CD14-positive monocyte (primary cell): ENCODE results near the gene OR5AC2. TPM values are rescaled to one million over a fixed set of nuclear protein-coding genes. Genes with fewer than 3 reads are reported as not detected.

ENCODE experiments used
- DNase-seq, 3 donors: peaks; one replicate each; pipeline ENCODE4 v3.0.0-alpha.2; 2011 to 2022
- H2AFZ ChIP-seq: 2 replicates; pipeline ENCODE4 v1.6.0; 2012; ENCODE audit warnings: mild to moderate bottlenecking, low read depth, low read length, inconsistent platforms; ENCODE audit not compliant: insufficient read depth, poor library complexity, severe bottlenecking
- H3K27ac ChIP-seq, 2 donors: 1 replicate in 1 of 2; 2 replicates in 1 of 2; pipeline ENCODE4 v1.5.1; 2012 to 2013; ENCODE audit warnings: low read length in 2 of 2, control low read depth in 1 of 2, inconsistent platforms in 1 of 2, low read depth in 1 of 2, mild to moderate bottlenecking in 1 of 2
- H3K27me3 ChIP-seq, 2 donors: one replicate each; pipeline versions ENCODE4 v1.6.0 to v1.6.1; 2011 to 2013; ENCODE audit warnings: low read length in 2 of 2; ENCODE audit not compliant: control insufficient read depth in 2 of 2, insufficient read depth in 2 of 2
- H3K36me3 ChIP-seq, 2 donors: replicated peaks in 1 of 2; 1 replicate in 1 of 2; 2 replicates in 1 of 2; pipeline versions ENCODE4 v1.5.1 to v1.6.1; 2012 to 2013; ENCODE audit warnings: low read length in 2 of 2, control low read depth in 1 of 2, inconsistent platforms in 1 of 2, mild to moderate bottlenecking in 1 of 2; ENCODE audit not compliant: insufficient read depth in 2 of 2, control insufficient read depth in 1 of 2
- H3K4me1 ChIP-seq, 2 donors: 1 replicate in 1 of 2; 2 replicates in 1 of 2; pipeline versions ENCODE4 v1.5.1 to v1.6.1; 2012 to 2013; ENCODE audit warnings: low read length in 2 of 2, control low read depth in 1 of 2, inconsistent platforms in 1 of 2, mild to moderate bottlenecking in 1 of 2, moderate library complexity in 1 of 2; ENCODE audit not compliant: insufficient read depth in 2 of 2, control insufficient read depth in 1 of 2
- H3K4me2 ChIP-seq: replicated peaks from 2 replicates; pipeline ENCODE3; 2012; ENCODE audit warnings: low read length, moderate library complexity, mild to moderate bottlenecking; ENCODE audit not compliant: poor library complexity, severe bottlenecking; ENCODE audit errors: extremely low read depth
- H3K4me3 ChIP-seq, 3 experiments: fragments of 200-600 bp in 1 of 3; sonication (generic) in 1 of 3; replicated peaks in 1 of 3; 1 replicate in 2 of 3; 2 replicates in 1 of 3; pipeline ENCODE4 v1.5.1; 2011 to 2013; ENCODE audit warnings: low read length in 3 of 3, mild to moderate bottlenecking in 3 of 3, control low read depth in 2 of 3, low read depth in 2 of 3, inconsistent platforms in 1 of 3, moderate library complexity in 1 of 3
- H3K79me2 ChIP-seq: 2 replicates; pipeline ENCODE4 v1.6.0; 2012; ENCODE audit warnings: mild to moderate bottlenecking, control low read depth, inconsistent platforms, low read length, moderate library complexity; ENCODE audit not compliant: insufficient read depth
- H3K9ac ChIP-seq: 2 replicates; pipeline ENCODE4 v1.6.0; 2017; ENCODE audit warnings: low read length, mild to moderate bottlenecking; ENCODE audit not compliant: insufficient read depth, poor library complexity, severe bottlenecking
- H3K9me3 ChIP-seq, 2 donors: replicated peaks in 1 of 2; 1 replicate in 1 of 2; 2 replicates in 1 of 2; pipeline versions ENCODE4 v1.5.1 to v1.6.1; 2012 to 2013; ENCODE audit warnings: low read length in 2 of 2, control low read depth in 1 of 2; ENCODE audit not compliant: control insufficient read depth in 1 of 2, insufficient read depth in 1 of 2
- H4K20me1 ChIP-seq: 2 replicates; pipeline ENCODE4 v1.6.0; 2012; ENCODE audit warnings: mild to moderate bottlenecking, low read length, control low read depth, moderate library complexity; ENCODE audit not compliant: insufficient read depth
- H3K27ac Mint-ChIP-seq, 7 donors: one replicate each; pipeline ENCODE4 v1.8.0; 2020; ENCODE audit warnings: mild to moderate bottlenecking in 7 of 7, mixed read lengths in 7 of 7, moderate library complexity in 6 of 7, inconsistent platforms in 2 of 7
- H3K27me3 Mint-ChIP-seq, 3 donors: one replicate each; pipeline ENCODE4 v1.8.0; 2021 to 2022; ENCODE audit warnings: low read depth in 3 of 3, mild to moderate bottlenecking in 3 of 3, mixed read lengths in 3 of 3, moderate library complexity in 3 of 3, inconsistent platforms in 1 of 3
- H3K36me3 Mint-ChIP-seq, 2 donors: one replicate each; pipeline ENCODE4 v1.8.0; 2020; ENCODE audit warnings: mixed read lengths in 2 of 2, inconsistent platforms in 1 of 2, mild to moderate bottlenecking in 1 of 2
- H3K4me1 Mint-ChIP-seq: one replicate; pipeline ENCODE4 v1.8.0; 2020; ENCODE audit warnings: mild to moderate bottlenecking, mixed read lengths
- H3K4me3 Mint-ChIP-seq, 2 donors: one replicate each; pipeline ENCODE4 v1.8.0; 2020; ENCODE audit warnings: mild to moderate bottlenecking in 2 of 2, mixed read lengths in 2 of 2, moderate library complexity in 1 of 2
- H3K9me3 Mint-ChIP-seq, 7 donors: one replicate each; pipeline ENCODE4 v1.8.0; 2020 to 2022; ENCODE audit warnings: mixed read lengths in 7 of 7, mild to moderate bottlenecking in 6 of 7, moderate library complexity in 6 of 7, inconsistent platforms in 2 of 7
- WGBS: methylation state at CpG from one replicate; pipeline ENCODE4 v1.1.5; 2013; ENCODE audit warnings: missing lambda C conversion rate; ENCODE audit not compliant: insufficient coverage; 5-methylcytosine and 5-hydroxymethylcytosine counted together
- intact Hi-C, 2 donors: fragments of 100-400 bp; cut with micrococcal nuclease; formaldehyde crosslinking; loops; one replicate each; pipeline versions ENCODE4 v1.15.0 to v1.15.1; 2023
- polyA plus RNA-seq, 3 donors: library from polyadenylated mRNA; depleted of rRNA in 1 of 3; unstranded in 2 of 3; stranded (reverse) in 1 of 3; fragments of 300-500 nt in 2 of 3; fragments of >200 nt in 1 of 3; fragmentation: Illumina TruSeq in 2 of 3; gene quantifications; 1 replicate in 2 of 3; 2 replicates in 1 of 3; pipeline ENCODE4 v1.2.3, GENCODE V29; 2012 to 2021
- TF ChIP-seq, protein P1 (sequence below): fragments of 200-600 bp; IDR thresholded peaks from one replicate; pipeline ENCODE4 v1.8.0; 2022; ENCODE audit warnings: antibody characterized with exemption, mild to moderate bottlenecking

OR5AC2 gene
- polyA plus RNA-seq, 3 donors, result not detected

DNA sequence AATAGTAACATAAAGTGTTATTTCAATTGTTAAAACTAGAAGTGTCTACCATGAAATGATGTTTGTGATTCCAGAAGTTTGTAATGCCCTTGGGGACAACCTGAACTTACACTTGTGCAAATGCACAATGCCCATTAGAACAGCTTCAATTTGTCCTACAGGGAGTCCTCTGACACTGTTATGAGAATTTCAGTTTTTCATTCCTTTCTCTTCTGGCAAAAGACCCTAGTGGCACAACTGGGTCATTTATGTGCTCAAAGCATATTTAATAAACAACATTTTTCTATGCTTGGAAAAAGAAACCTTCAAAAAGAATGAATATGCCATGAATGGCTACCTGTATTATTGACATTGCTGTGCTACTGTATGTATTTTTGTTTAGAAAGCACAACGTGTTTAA, 43.4 kb downstream of the OR5AC2 start, which contains the start of gene OR5H1:
TSS of gene OR5H1 (plus strand) at position 301 of the 400 bp plus-strand sequence. CDS start 1,977 bp downstream, outside the sequence.
- no peaks in the 10 kb centered on the region for H3K36me3 Mint-ChIP-seq
- peaks cover 2 to 8% (median 6%) of the 10 kb centered on the region in 7 donors for H3K9me3 Mint-ChIP-seq
- no CpG with 5 or more reads among the region's 1 CpG for WGBS
- no peak within 1 kb of the TSS for H3K4me3 Mint-ChIP-seq
- DNase-seq, result no peak
- H3K27ac Mint-ChIP-seq, result no peak within 1 kb of the TSS
- H3K36me3 ChIP-seq, result no peaks in the 10 kb centered on the region
- H3K27me3 Mint-ChIP-seq, result peaks cover 0 to 2% (median 0%) of the 10 kb centered on the region in 3 donors
- TF ChIP-seq, protein P1, sequence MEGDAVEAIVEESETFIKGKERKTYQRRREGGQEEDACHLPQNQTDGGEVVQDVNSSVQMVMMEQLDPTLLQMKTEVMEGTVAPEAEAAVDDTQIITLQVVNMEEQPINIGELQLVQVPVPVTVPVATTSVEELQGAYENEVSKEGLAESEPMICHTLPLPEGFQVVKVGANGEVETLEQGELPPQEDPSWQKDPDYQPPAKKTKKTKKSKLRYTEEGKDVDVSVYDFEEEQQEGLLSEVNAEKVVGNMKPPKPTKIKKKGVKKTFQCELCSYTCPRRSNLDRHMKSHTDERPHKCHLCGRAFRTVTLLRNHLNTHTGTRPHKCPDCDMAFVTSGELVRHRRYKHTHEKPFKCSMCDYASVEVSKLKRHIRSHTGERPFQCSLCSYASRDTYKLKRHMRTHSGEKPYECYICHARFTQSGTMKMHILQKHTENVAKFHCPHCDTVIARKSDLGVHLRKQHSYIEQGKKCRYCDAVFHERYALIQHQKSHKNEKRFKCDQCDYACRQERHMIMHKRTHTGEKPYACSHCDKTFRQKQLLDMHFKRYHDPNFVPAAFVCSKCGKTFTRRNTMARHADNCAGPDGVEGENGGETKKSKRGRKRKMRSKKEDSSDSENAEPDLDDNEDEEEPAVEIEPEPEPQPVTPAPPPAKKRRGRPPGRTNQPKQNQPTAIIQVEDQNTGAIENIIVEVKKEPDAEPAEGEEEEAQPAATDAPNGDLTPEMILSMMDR, result no peak
- H3K27ac ChIP-seq, result no peak within 1 kb of the TSS
- intact Hi-C loops, result no loop called here
- H3K27me3 ChIP-seq, result no peaks in the 10 kb centered on the region
- H3K4me1 Mint-ChIP-seq, result no peaks in the 10 kb centered on the region
- H3K79me2 ChIP-seq, result no peaks in the 10 kb centered on the region
- no peaks in the 10 kb centered on the region for H3K4me1 ChIP-seq
- H3K9ac ChIP-seq, result no peak within 1 kb of the TSS
- H4K20me1 ChIP-seq, result no peaks in the 10 kb centered on the region
- H3K9me3 ChIP-seq, result peaks cover 0 to 5% of the 10 kb centered on the region in 2 donors
- no peak within 1 kb of the TSS for H2AFZ ChIP-seq
- no peak within 1 kb of the TSS for H3K4me3 ChIP-seq
- no peak within 1 kb of the TSS for H3K4me2 ChIP-seq

DNA sequence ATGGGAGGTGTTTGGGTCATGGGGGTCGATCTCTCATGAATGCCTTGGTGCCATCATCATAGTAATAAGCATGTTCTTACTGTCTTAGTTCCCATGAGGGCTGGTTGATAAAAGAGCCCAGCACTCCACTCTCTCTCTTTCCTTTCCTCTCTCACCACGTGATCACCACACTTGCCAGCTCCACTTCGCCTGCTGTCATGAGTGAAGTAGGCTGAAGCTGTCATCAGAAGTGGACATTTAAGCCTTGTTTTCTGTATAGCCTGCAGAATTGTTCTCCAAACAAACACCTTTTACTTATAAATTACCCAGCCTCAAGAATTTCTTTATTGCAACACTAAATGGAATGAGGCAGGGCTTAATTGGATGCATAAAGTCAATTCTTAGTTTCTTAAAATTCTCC, 49.7 kb downstream of the OR5AC2 start:
- Histone ChIP-seq H3K27ac (no peak overlapping the region), H3K4me1 (no peaks in the 10 kb centered on the region), H4K20me1 (no peaks in the 10 kb centered on the region), H3K4me3 (no peak overlapping the region), H2AFZ (no peak overlapping the region), H3K9ac (no peak overlapping the region), H3K36me3 (no peaks in the 10 kb centered on the region), H3K9me3 (no peaks in the 10 kb centered on the region), H3K27me3 (no peaks in the 10 kb centered on the region), H3K79me2 (no peaks in the 10 kb centered on the region), H3K4me2 (no peak overlapping the region)
- DNase-seq, result no peak
- intact Hi-C loops, result no loop called here
- TF ChIP-seq, protein P1, result no peak
- no peaks in the 10 kb centered on the region for H3K36me3 Mint-ChIP-seq
- H3K27ac Mint-ChIP-seq, result no peak overlapping the region
- H3K4me3 Mint-ChIP-seq, result no peak overlapping the region
- H3K9me3 Mint-ChIP-seq, result peaks cover 0 to 4% (median 1%) of the 10 kb centered on the region in 7 donors
- H3K4me1 Mint-ChIP-seq, result no peaks in the 10 kb centered on the region
- peaks cover 0 to 2% (median 0%) of the 10 kb centered on the region in 3 donors for H3K27me3 Mint-ChIP-seq
- WGBS, result no CpG with 5 or more reads among the region's 3 CpGs

Other genes starting within 250 kb of the OR5AC2 start
- 10 to 100 TPM; 15.3 to 18.7 (median 18.3) TPM for gene RIOX2, start 114.7 kb upstream of the OR5AC2 start, polyA plus RNA-seq
- not detected for gene GABRR3, start 51.9 kb upstream of the OR5AC2 start, polyA plus RNA-seq
- gene OR5H1, start 43.5 kb downstream of the OR5AC2 start, polyA plus RNA-seq, result not detected
- not detected for gene OR5H14, start 60.3 kb downstream of the OR5AC2 start, polyA plus RNA-seq
- not detected for gene OR5H15, start 79.5 kb downstream of the OR5AC2 start, polyA plus RNA-seq
- not detected for gene OR5H6, start 177.1 kb downstream of the OR5AC2 start, polyA plus RNA-seq
- not detected for gene OR5H2, start 195.3 kb downstream of the OR5AC2 start, polyA plus RNA-seq